Adrenal gland (tissue), 5 donors: ENCODE results near the gene OR5K2.

Experiments used
- POLR2A ChIP-seq, 2 donors: fragments of 450-650 bp; IDR thresholded peaks; one replicate each; pipeline ENCODE4 v1.6.1; 2017; ENCODE audit warnings: antibody characterized with exemption in 2 of 2, mild to moderate bottlenecking in 2 of 2, moderate library complexity in 1 of 2
- TF ChIP-seq, protein P1 (sequence below), 6 experiments: fragments of 450-650 bp in 4 of 6; fragments of 200-600 bp in 2 of 6; sonication (generic) in 1 of 6; IDR thresholded peaks; 1 replicate in 5 of 6; 2 replicates in 1 of 6; pipeline versions ENCODE4 v1.5.1 to v1.8.0; 2016 to 2021; ENCODE audit warnings: antibody characterized with exemption in 6 of 6, mild to moderate bottlenecking in 2 of 6, moderate library complexity in 1 of 6
- donor health status: DM: no; HTN: no; CAD: no.

- TF ChIP-seq, protein P1, sequence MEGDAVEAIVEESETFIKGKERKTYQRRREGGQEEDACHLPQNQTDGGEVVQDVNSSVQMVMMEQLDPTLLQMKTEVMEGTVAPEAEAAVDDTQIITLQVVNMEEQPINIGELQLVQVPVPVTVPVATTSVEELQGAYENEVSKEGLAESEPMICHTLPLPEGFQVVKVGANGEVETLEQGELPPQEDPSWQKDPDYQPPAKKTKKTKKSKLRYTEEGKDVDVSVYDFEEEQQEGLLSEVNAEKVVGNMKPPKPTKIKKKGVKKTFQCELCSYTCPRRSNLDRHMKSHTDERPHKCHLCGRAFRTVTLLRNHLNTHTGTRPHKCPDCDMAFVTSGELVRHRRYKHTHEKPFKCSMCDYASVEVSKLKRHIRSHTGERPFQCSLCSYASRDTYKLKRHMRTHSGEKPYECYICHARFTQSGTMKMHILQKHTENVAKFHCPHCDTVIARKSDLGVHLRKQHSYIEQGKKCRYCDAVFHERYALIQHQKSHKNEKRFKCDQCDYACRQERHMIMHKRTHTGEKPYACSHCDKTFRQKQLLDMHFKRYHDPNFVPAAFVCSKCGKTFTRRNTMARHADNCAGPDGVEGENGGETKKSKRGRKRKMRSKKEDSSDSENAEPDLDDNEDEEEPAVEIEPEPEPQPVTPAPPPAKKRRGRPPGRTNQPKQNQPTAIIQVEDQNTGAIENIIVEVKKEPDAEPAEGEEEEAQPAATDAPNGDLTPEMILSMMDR (IDR thresholded peaks at IDR 0.05), result no peak
- TF ChIP-seq POLR2A (IDR thresholded peaks at IDR 0.05), result no peak
These were observed at the start of gene OR5K2 for GRCh38 chr3:98497381-98497780.
